ENCODE measurements around the gene ARSD.
"Not testable (repeated sequence)": the region's sequence is repeated elsewhere in the genome, so short reads cannot be mapped to it uniquely, and the experiment has no call there.

ARSD gene

DNA sequence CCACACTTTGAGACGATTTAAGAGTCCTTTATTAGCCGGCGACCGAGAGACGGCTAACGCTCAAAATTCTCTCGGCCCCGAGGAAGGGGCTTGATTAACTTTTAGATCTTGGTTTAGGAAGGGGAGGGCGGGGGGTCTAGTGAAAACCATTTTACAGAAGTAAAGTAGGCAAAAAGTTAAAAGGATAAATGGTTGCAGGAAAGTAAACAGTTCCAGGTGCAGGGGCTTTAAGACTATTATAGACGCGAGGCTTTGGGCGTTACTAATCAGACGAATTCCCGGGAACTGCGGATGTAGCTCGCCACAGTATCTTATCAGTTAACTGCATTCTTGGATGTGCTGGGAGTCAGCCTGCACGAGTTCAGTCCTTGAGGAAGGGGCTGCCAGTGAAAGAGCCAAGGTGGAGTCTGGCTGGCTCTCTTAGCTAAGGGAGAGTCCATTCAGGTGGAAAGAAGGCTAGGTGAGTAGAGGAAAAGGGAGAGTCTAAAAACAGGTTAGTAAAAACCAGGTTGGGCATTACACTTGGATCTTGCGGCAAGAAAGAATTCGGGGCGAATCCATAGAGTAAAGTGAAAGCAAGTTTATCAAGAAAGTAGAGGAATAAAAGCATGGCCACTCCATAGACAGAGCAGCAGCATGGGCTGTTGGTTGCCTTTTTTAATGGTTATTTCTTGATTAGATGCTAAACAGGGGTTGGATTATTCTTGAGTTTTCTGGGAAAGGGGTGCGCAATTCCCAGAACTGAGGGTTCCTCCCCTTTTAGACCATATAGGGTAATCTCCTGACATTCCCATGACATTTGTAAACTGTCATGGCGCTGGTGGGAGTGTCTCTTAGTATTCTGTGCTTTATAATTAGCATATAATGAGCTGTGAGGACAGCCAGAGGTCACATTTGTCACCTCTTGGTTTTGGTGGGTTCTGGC lies 38.3 kb downstream of the ARSD start:
- not testable (repeated sequence) for H3K4me3 Mint-ChIP-seq; H3K27ac Mint-ChIP-seq; H3K9me3 Mint-ChIP-seq; DNase-seq (ENCODE audit: low spot score); H3K4me1 Mint-ChIP-seq (ENCODE audit: low read depth); H3K27me3 Mint-ChIP-seq (ENCODE audit: low read depth); H3K36me3 Mint-ChIP-seq (ENCODE audit: low read depth)

DNA sequence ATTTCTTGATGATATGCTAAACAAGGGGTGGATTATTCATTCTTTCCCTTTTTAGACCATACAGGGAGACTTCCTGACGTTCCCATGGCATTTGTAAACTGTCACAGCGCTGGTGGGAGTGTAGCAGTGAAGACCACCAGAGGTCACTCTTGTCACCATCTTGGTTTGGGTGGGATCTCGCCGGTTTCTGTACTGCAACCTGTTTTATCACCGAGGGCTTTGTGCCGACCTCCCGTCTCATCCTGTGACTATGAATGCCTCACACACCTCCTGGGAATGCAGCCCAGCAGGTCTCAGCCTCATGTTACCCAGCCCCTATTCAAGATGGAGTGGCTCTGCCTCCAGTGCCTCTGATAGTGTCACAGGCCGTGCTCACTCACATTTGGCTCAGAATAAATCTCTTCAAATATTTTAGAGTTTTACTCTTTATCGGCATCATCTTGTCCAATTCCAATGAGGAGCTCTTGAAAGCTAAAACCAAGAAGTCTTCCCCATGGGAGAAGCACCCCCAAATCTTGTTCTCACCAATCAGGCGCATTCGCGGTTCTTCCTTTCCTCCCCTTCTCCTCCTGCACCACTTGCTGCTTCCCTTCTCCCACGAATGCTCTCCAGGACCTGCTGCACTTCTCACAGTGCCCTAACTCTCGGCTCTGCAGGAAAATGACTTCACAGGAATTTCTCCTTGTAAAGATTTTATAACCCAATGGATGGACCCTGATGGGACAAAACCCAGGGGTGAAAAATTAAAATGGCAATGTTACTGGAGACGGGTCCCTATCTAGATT lies 39.2 kb downstream of the ARSD start:
- not testable (repeated sequence) for DNase-seq (ENCODE audit: low spot score); H3K9me3 Mint-ChIP-seq; H3K4me1 Mint-ChIP-seq (ENCODE audit: low read depth); H3K36me3 Mint-ChIP-seq (ENCODE audit: low read depth); H3K27me3 Mint-ChIP-seq (ENCODE audit: low read depth); H3K27ac Mint-ChIP-seq
- peak overlapping the region; percentile 82 for H3K4me3 Mint-ChIP-seq

DNA sequence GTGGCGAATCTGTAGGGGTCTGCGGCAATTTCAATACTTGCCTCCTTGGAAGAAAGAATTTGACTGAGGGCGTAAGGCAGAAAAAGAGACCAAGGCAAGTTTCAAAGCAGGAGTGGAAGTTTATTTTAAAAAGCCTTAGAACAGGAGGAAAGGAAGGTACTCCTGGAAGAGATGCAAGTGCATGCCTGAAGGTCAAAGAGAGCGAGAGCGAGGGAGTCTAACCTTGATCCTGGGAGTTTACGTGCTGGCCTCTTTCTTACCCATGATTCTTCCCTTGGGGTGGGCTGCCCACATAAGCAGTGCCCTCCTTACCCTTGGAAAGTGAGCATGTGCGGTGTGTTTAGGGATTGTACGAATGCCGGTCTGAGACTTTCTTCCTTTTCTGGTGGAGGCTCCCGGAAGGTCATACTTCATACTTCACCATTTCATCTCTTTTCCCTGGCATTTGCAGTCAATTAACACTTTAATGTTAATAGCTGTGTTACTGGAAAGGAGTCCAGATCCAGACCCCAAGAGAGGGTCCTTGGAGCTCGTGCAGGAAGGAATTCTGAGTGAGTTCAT lies 40.0 kb downstream of the ARSD start:
- Mint-ChIP-seq H3K27ac (no peak overlapping the region), H3K4me3 (peak overlapping the region; percentile 82), H3K27me3 (ENCODE audit: low read depth) (peaks cover 2% of the 10 kb centered on the region), H3K36me3 (ENCODE audit: low read depth) (no peaks in the 10 kb centered on the region), H3K4me1 (ENCODE audit: low read depth) (peaks cover 4% of the 10 kb centered on the region), H3K9me3 (no peaks in the 10 kb centered on the region)
- DNase-seq (ENCODE audit: low spot score): no peak

DNA sequence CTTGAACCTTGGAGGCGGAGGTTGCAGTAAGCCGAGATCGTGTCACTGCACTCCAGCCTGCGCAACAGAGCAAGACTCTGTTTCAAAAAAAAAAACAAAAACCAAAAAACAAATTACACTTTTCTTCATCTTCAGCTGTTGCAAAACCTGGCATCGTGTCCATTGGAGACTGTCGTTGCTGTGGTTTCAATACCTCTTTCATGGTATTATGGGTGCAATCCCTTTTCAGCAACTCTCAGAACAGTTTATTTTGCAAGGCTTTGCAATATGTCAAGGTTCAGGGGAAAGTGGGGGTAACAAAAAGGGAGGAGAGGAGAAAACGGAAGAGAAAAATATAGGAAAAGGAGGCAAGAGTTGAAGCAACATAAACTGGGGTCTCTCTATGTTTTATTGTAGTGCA lies 40.8 kb downstream of the ARSD start:
- H3K4me3 Mint-ChIP-seq: no peak overlapping the region
- peaks cover 2% of the 10 kb centered on the region for H3K27me3 Mint-ChIP-seq (ENCODE audit: low read depth)
- peaks cover 4% of the 10 kb centered on the region for H3K4me1 Mint-ChIP-seq (ENCODE audit: low read depth)
- no peaks in the 10 kb centered on the region for H3K36me3 Mint-ChIP-seq (ENCODE audit: low read depth)
- DNase-seq (ENCODE audit: low spot score): no peak
- no peak overlapping the region for H3K27ac Mint-ChIP-seq
- H3K9me3 Mint-ChIP-seq: no peaks in the 10 kb centered on the region

DNA sequence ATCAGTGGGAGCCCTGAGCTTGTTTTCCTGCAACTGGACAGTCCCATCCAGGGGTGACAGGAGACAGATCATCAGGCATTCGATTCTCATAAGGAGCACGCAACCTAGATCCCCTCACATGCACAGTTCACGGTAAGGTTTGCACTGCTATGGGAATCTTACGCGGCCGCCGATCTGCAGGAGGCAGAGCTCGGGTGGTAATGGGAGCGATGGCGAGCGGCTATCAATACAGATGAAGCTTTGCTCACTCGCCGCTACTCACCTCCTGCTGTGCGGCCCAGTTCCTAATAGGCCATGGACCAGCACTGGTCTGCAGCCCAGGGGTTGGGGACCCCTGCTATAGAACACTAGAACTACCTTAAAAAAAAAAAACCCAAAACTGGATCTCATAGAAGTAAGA lies 45.4 kb downstream of the ARSD start:
- no peaks in the 10 kb centered on the region for H3K36me3 Mint-ChIP-seq (ENCODE audit: low read depth)
- H3K9me3 Mint-ChIP-seq: no peaks in the 10 kb centered on the region
- H3K4me3 Mint-ChIP-seq: no peak overlapping the region
- H3K4me1 Mint-ChIP-seq (ENCODE audit: low read depth): no peaks in the 10 kb centered on the region
- no peaks in the 10 kb centered on the region for H3K27me3 Mint-ChIP-seq (ENCODE audit: low read depth)
- H3K27ac Mint-ChIP-seq: no peak overlapping the region
- no peak for DNase-seq (ENCODE audit: low spot score)

DNA sequence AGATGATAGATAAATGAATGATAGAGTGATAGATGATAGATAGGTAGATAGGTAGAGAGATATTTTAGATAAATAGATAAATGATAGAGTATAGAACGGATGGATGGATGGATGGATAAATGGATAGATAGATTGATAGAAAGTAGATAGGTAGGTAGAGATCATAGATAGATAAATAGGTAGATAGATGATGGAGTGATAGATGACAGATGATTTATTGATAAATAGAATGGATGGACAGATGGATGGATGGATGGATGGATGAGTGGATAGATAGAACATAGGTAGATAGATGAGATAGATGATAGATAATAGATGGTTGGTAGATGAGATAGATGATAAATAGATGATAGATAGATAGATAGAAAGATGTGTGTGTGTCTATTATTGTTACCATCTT lies 49.5 kb downstream of the ARSD start:
- no peak overlapping the region for H3K27ac Mint-ChIP-seq
- DNase-seq (ENCODE audit: low spot score): no peak
- no peak overlapping the region for H3K4me3 Mint-ChIP-seq
- no peaks in the 10 kb centered on the region for H3K9me3 Mint-ChIP-seq
- no peaks in the 10 kb centered on the region for H3K36me3 Mint-ChIP-seq (ENCODE audit: low read depth)
- H3K27me3 Mint-ChIP-seq (ENCODE audit: low read depth): no peaks in the 10 kb centered on the region
- no peaks in the 10 kb centered on the region for H3K4me1 Mint-ChIP-seq (ENCODE audit: low read depth)

DNA sequence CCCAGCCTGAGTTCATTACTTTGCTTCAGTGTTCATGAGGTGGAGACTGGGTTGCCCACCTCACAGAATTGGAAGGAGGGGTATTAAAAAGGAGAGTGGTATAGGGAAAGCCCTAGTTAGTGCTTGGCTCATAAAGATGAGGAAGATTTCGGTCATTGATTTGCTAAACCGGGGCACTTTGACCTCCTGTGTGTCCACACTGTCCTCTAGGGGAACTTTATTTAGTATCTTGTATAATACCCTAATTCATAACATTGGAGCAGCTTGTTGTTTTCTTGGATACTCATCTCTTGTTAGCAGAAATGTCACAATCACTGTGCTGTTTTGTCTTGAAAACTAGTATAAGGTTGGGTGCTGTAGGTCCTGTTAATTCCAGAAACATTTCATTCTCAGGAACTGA lies 50.6 kb downstream of the ARSD start:
- H3K27me3 Mint-ChIP-seq (ENCODE audit: low read depth): no peaks in the 10 kb centered on the region
- peaks cover 3% of the 10 kb centered on the region for H3K4me1 Mint-ChIP-seq (ENCODE audit: low read depth)
- H3K36me3 Mint-ChIP-seq (ENCODE audit: low read depth): no peaks in the 10 kb centered on the region
- no peaks in the 10 kb centered on the region for H3K9me3 Mint-ChIP-seq
- no peak overlapping the region for H3K27ac Mint-ChIP-seq
- DNase-seq (ENCODE audit: low spot score): no peak
- H3K4me3 Mint-ChIP-seq: no peak overlapping the region

DNA sequence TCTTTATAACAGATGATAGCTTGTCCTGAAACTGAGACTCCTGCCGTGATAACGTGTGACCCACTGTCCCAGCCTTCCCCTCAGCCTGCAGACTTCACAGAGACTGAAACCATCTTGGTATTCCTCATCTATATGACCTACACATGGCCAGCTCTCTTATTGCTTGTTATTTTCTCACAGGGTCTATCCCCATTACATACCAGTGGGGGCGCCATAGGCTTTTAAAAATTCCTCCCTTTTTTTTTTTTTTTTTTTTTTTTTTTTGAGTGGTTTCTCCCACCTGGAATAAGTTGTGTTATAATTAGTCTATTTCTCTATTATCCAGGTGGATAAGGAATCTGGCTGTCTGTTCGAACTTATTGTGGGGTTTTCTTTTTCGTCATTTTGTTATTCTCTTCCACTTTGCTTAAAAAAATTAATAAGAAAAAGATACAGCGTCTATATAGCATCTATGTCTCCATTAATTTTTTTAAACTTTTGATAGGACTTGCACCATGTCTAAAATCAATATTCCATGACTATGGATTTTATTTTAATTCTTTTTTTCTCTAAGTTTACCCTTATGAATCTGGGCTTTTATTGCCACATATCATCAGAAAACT lies 53.2 kb downstream of the ARSD start:
- no peaks in the 10 kb centered on the region for H3K9me3 Mint-ChIP-seq
- H3K27ac Mint-ChIP-seq: no peak overlapping the region
- no peaks in the 10 kb centered on the region for H3K27me3 Mint-ChIP-seq (ENCODE audit: low read depth)
- no peak for DNase-seq (ENCODE audit: low spot score)
- H3K4me3 Mint-ChIP-seq: no peak overlapping the region
- no peaks in the 10 kb centered on the region for H3K36me3 Mint-ChIP-seq (ENCODE audit: low read depth)
- H3K4me1 Mint-ChIP-seq (ENCODE audit: low read depth): peaks cover 3% of the 10 kb centered on the region

DNA sequence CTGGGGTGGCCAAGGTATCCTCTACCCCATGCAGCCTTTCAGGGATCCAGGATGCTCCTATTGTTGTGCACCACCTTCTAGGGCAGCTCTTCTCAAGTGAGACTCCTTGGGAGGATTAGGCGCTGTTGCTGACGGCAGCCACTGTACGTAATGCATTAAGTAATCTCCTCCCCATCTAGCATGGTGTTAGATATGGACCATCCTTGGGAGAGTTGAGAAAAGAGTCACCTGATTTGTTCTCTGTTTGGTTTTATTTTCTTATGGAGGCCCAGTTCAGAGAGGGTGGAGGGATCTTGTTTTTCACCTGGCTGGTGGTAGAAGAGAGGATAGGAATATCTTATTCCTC lies 54.0 kb downstream of the ARSD start:
- Mint-ChIP-seq H3K27me3 (ENCODE audit: low read depth) (no peaks in the 10 kb centered on the region), H3K9me3 (no peaks in the 10 kb centered on the region), H3K4me1 (ENCODE audit: low read depth) (peaks cover 3% of the 10 kb centered on the region), H3K36me3 (ENCODE audit: low read depth) (no peaks in the 10 kb centered on the region), H3K4me3 (no peak overlapping the region), H3K27ac (no peak overlapping the region)
- no peak for DNase-seq (ENCODE audit: low spot score)

DNA sequence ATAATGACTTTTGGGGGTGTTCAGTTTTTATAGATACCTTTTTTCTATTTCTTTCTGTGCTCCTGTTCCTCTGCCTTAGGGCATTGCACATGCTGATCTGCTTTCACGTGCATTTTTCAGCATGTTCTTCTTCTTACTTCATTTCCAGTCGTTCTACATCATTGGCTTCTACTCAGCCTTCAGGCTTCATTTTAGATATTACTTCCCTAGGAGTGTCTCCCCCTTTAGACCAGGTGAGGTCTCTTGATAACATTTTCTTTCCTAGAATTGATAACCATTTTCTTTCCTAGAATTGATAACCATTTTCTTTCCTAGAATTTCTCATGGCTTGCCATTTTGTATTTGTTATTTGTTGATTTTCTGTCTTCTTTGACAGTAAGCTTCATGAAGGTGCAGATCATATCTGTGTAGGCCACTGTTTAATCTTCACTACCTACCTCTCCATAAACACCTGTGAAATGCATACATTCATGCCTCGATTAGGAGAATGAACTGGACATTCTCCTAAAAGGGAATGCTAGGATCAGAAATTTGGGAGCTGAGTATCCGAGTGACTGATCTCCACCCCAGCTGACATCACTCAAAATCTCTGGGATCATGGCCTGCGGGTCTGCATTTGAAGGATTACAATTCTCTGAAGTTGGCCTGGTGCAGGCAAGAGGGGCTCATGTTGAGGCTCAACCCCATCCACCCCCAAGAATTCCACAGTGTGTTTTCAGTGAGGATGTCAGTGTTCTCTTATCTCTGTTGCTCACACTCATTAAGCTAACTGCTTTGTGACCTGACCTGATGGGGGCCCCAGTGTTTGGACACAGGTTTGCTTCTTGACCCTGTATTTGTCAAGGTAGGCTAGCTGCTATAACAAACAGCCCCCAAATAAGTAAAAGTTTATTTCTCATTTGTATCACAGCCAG lies 54.7 kb downstream of the ARSD start:
- H3K9me3 Mint-ChIP-seq: no peaks in the 10 kb centered on the region
- H3K4me3 Mint-ChIP-seq: no peak overlapping the region
- no peak overlapping the region for H3K27ac Mint-ChIP-seq
- H3K36me3 Mint-ChIP-seq (ENCODE audit: low read depth): no peaks in the 10 kb centered on the region
- no peaks in the 10 kb centered on the region for H3K27me3 Mint-ChIP-seq (ENCODE audit: low read depth)
- no peak for DNase-seq (ENCODE audit: low spot score)
- peaks cover 3% of the 10 kb centered on the region for H3K4me1 Mint-ChIP-seq (ENCODE audit: low read depth)

DNA sequence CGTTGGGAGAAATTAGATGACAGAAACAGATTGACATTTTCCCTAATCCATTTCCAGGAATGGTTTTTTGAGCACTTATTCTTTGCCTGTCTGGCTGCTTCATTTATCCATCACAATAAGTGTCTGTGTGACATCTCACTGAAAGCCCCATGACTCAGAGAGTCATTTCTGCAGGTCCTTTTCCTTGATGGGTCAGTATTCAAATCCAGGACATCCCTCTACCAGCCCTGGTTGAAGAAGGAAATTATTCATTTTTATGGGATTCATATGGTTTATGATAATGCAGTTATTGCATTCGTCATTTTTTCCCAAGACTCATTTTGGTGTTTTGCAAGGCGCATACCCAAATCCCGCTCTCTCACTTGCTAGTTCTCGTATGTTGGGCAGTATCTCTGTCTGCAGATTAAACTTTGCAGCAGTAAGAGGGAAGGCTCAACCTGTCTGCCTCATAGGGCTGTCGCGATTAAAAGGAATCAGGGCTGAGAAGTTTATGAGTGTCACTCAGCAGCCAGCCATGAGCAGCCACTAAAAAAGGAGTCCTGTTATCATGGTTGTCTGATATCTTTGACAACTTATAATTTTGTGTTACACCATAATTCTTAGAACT lies 56.4 kb downstream of the ARSD start:
- H3K36me3 Mint-ChIP-seq (ENCODE audit: low read depth): no peaks in the 10 kb centered on the region
- H3K4me1 Mint-ChIP-seq (ENCODE audit: low read depth): peaks cover 3% of the 10 kb centered on the region
- H3K9me3 Mint-ChIP-seq: no peaks in the 10 kb centered on the region
- DNase-seq (ENCODE audit: low spot score): no peak
- no peaks in the 10 kb centered on the region for H3K27me3 Mint-ChIP-seq (ENCODE audit: low read depth)
- H3K27ac Mint-ChIP-seq: no peak overlapping the region
- no peak overlapping the region for H3K4me3 Mint-ChIP-seq

DNA sequence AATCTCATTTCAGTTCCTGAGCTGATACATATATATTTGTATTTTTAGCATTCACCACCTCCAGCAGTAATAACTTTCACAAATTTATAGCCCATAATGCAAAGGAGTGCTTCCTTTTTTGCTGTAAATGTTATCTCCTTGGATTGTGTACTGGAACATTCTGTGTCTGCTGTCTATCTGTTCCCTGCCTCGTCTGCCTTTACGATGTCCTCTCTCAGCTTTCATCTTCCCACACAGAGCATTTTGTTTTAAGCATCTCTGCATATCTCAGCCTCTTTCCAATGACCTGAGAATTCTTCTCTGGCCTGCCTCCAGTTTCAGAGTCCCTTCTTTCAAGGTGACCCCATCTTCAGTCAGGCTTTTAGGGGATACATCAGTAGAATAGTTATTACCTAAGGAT lies 57.3 kb downstream of the ARSD start:
- no peaks in the 10 kb centered on the region for H3K27me3 Mint-ChIP-seq (ENCODE audit: low read depth)
- no peak overlapping the region for H3K27ac Mint-ChIP-seq
- no peaks in the 10 kb centered on the region for H3K36me3 Mint-ChIP-seq (ENCODE audit: low read depth)
- H3K9me3 Mint-ChIP-seq: no peaks in the 10 kb centered on the region
- DNase-seq (ENCODE audit: low spot score): no peak
- H3K4me1 Mint-ChIP-seq (ENCODE audit: low read depth): peaks cover 3% of the 10 kb centered on the region
- no peak overlapping the region for H3K4me3 Mint-ChIP-seq

DNA sequence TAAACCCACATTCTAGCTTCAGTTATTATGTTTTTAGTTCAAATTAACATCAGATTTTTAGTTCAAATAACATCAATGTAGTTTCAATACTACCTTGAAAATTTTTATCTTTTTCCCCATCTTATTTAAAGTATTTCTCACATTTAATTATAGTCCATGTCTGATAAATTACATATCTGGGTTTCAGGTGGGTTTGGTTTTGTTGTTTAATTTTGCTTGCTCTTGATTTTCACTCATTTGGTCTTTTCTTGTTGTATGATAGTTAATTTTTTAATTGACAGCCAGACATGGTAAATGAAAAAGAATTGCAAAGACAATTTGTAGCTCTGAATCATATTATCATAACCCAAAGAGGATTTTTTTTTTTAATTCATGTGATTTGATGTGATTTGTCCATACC lies 58.5 kb downstream of the ARSD start:
- DNase-seq (ENCODE audit: low spot score): no peak
- H3K4me1 Mint-ChIP-seq (ENCODE audit: low read depth): peaks cover 3% of the 10 kb centered on the region
- H3K27me3 Mint-ChIP-seq (ENCODE audit: low read depth): no peaks in the 10 kb centered on the region
- H3K9me3 Mint-ChIP-seq: no peaks in the 10 kb centered on the region
- no peaks in the 10 kb centered on the region for H3K36me3 Mint-ChIP-seq (ENCODE audit: low read depth)
- H3K27ac Mint-ChIP-seq: no peak overlapping the region
- H3K4me3 Mint-ChIP-seq: no peak overlapping the region
